HG02840 (cell line): ENCODE data around the gene TRIM44.
"Not testable (repeated sequence)": the region's sequence is repeated elsewhere in the genome, so short reads cannot be mapped to it uniquely, and the experiment has no call there.

Source experiments
- ATAC-seq: cut with Tn5 transposase; IDR thresholded peaks from one replicate; pipeline ENCODE4 v1.9.1; 2021; ENCODE audit warnings: mild to moderate bottlenecking, moderate library complexity, moderate number of reproducible peaks; ENCODE audit not compliant: unreplicated experiment, low FRiP score

Gene TRIM44

GRCh38 chr11:35631891-35632290 lies 30.7 kb upstream of the TRIM44 start:
- ATAC-seq, result no peak

GRCh38 chr11:35632301-35632700 lies 30.3 kb upstream of the TRIM44 start:
- ATAC-seq, result no peak

- no peak for ATAC-seq
Observed at GRCh38 chr11:35633827-35634423, 28.6 kb upstream of the TRIM44 start.

- no peak for ATAC-seq
Observed at GRCh38 chr11:35635933-35636332, 26.6 kb upstream of the TRIM44 start.

- ATAC-seq, result no peak
Observed at GRCh38 chr11:35639591-35640179, 22.9 kb upstream of the TRIM44 start.

GRCh38 chr11:35641171-35641897 lies 21.2 kb upstream of the TRIM44 start:
- ATAC-seq, result no peak

- ATAC-seq, result no peak
Observed at GRCh38 chr11:35641964-35642363, 20.6 kb upstream of the TRIM44 start.

GRCh38 chr11:35647421-35648093 lies 15.0 kb upstream of the TRIM44 start:
- ATAC-seq, result no peak

GRCh38 chr11:35650006-35650405 lies 12.6 kb upstream of the TRIM44 start:
- no peak for ATAC-seq

GRCh38 chr11:35650467-35650866 lies 12.1 kb upstream of the TRIM44 start:
- no peak for ATAC-seq

GRCh38 chr11:35651263-35651662 lies 11.3 kb upstream of the TRIM44 start:
- no peak for ATAC-seq

- not testable (repeated sequence) for ATAC-seq
Observed at GRCh38 chr11:35652786-35653185, 9.8 kb upstream of the TRIM44 start.

- no peak for ATAC-seq
Observed at GRCh38 chr11:35654711-35655110, 7.9 kb upstream of the TRIM44 start.

GRCh38 chr11:35655254-35655653 lies 7.3 kb upstream of the TRIM44 start:
- no peak for ATAC-seq

- ATAC-seq, result no peak
Observed at GRCh38 chr11:35655856-35656255, 6.7 kb upstream of the TRIM44 start.

- ATAC-seq, result no peak
Observed at GRCh38 chr11:35658020-35658948, 4.3 kb upstream of the TRIM44 start.

- no peak for ATAC-seq
Observed at GRCh38 chr11:35661534-35661933, 1.0 kb upstream of the TRIM44 start.

- ATAC-seq, result peak; percentile 37
Observed at GRCh38 chr11:35662061-35662648, 420 bp upstream of the TRIM44 start.

GRCh38 chr11:35663408-35663702 lies 780 bp downstream of the TRIM44 start:
- ATAC-seq, result no peak

- no peak for ATAC-seq
Observed at GRCh38 chr11:35664977-35665441, 2.4 kb downstream of the TRIM44 start.
